K562 (cell line): ENCODE results near the gene GUCY2F. TPM values are rescaled to one million over a fixed set of nuclear protein-coding genes. Genes with fewer than 3 reads are reported as not detected.

Experiments
- ATAC-seq: fragments of 200-7000 bp; cut with Tn5 transposase; 3 replicates; pipeline ENCODE4 v1.9.1; 2020; ENCODE audit warnings: moderate library complexity
- BruUV-seq: library from RNA; stranded (reverse); fragments of 400-500 nt; replicated peaks from 2 replicates; lab custom pipeline; 2021; lab: Mats Ljungman, UMichigan
- CTCF ChIA-PET: fragments of 300-600 bp; formaldehyde crosslinking; extraction: SDS; loops from one replicate; lab custom pipeline; 2021; ENCODE audit warnings: low intra/inter-chr PET ratio; lab: Yijun Ruan, JAX
- POLR2A ChIA-PET: fragments of 300-600, 350-650 bp; sonication (Branson Sonifier 250); formaldehyde crosslinking; extraction: SDS; loops from one replicate; lab custom pipeline; 2021; ENCODE audit warnings: antibody characterized with exemption, inconsistent platforms; lab: Yijun Ruan, JAX
- DNase-seq, 4 experiments: peaks; one replicate each; pipeline versions ENCODE4 v3.0.0 to v3.0.0-alpha.2; 2011 to 2018; ENCODE audit warnings: low spot score in 3 of 4, mixed read lengths in 3 of 4; ENCODE audit errors: extremely low read depth in 1 of 4
- FAIRE-seq: peaks from 2 replicates; lab custom pipeline; 2011; peaks lifted over from hg19 to GRCh38; lab: Jason Lieb, UNC
- H2AFZ ChIP-seq: 2 replicates; pipeline ENCODE4 v1.6.0; 2011; ENCODE audit warnings: low read depth, low read length, control low read depth, inconsistent platforms
- H3K27ac ChIP-seq: fragments of 200-600 bp; 3 replicates; pipeline ENCODE4 v1.8.0; 2011; ENCODE audit warnings: low read depth, mild to moderate bottlenecking, control low read depth, inconsistent platforms, low read length, moderate library complexity, mixed read lengths; ENCODE audit errors: extremely low read depth
- H3K27me3 ChIP-seq, 2 experiments: fragments of 300-600 bp in 1 of 2; 2 replicates in 1 of 2; 3 replicates in 1 of 2; pipeline versions ENCODE4 v1.6.0 to v1.8.0; 2011; ENCODE audit warnings: inconsistent platforms in 2 of 2, low read length in 2 of 2, mild to moderate bottlenecking in 1 of 2, mixed read lengths in 1 of 2, moderate library complexity in 1 of 2; ENCODE audit not compliant: control insufficient read depth in 2 of 2, insufficient read depth in 2 of 2
- H3K36me3 ChIP-seq: fragments of 300-600 bp; 3 replicates; pipeline ENCODE4 v1.8.0; 2011; ENCODE audit warnings: mild to moderate bottlenecking, low read length, inconsistent platforms; ENCODE audit not compliant: control insufficient read depth, insufficient read depth
- H3K4me1 ChIP-seq, 2 experiments: fragments of 200-600 bp in 1 of 2; replicated peaks in 1 of 2; 2 replicates in 1 of 2; 3 replicates in 1 of 2; pipeline versions ENCODE4 v1.5.1 to v1.8.0; 2011; ENCODE audit warnings: inconsistent platforms in 2 of 2, low read length in 2 of 2, mild to moderate bottlenecking in 1 of 2, mixed read lengths in 1 of 2, moderate library complexity in 1 of 2; ENCODE audit not compliant: control insufficient read depth in 2 of 2, insufficient read depth in 2 of 2
- H3K4me2 ChIP-seq: 2 replicates; pipeline ENCODE4 v1.6.1; 2011; ENCODE audit warnings: low read length, control low read depth, inconsistent platforms, mixed read lengths; ENCODE audit not compliant: insufficient read depth
- H3K4me3 ChIP-seq: fragments of 200-600 bp; sonication (generic), shearing (Covaris generic); 2 replicates; pipeline ENCODE4 v1.5.1; 2016; ENCODE audit warnings: control low read depth, inconsistent platforms
- H3K79me2 ChIP-seq: fragments of 200-600 bp; 3 replicates; pipeline ENCODE4 v1.8.0; 2011; ENCODE audit warnings: low read length, inconsistent platforms; ENCODE audit not compliant: control insufficient read depth, insufficient read depth
- H3K9ac ChIP-seq, 2 experiments: 2 replicates each; pipeline versions ENCODE4 v1.6.0 to v1.6.1; 2011; ENCODE audit warnings: low read depth in 2 of 2, low read length in 2 of 2, control low read depth in 1 of 2, inconsistent platforms in 1 of 2, mild to moderate bottlenecking in 1 of 2, mixed read lengths in 1 of 2; ENCODE audit not compliant: insufficient read depth in 1 of 2
- H3K9me1 ChIP-seq: one replicate; pipeline ENCODE4 v1.6.0; 2011; ENCODE audit warnings: inconsistent platforms, mild to moderate bottlenecking, low read length, moderate library complexity; ENCODE audit not compliant: control insufficient read depth, insufficient read depth
- H3K9me3 ChIP-seq: replicated peaks from 2 replicates; pipeline ENCODE4 v1.5.1; 2011; ENCODE audit warnings: low read depth, low read length, inconsistent platforms; ENCODE audit not compliant: control insufficient read depth, insufficient read depth
- H4K20me1 ChIP-seq: replicated peaks from 2 replicates; pipeline ENCODE4 v1.6.1; 2011; ENCODE audit warnings: low read length, inconsistent platforms, mixed read lengths; ENCODE audit not compliant: control insufficient read depth, insufficient read depth
- CHD1 ChIP-seq: fragments of 200-600 bp; sonication (generic); IDR thresholded peaks from one replicate; pipeline ENCODE4 v1.6.1; 2012; ENCODE audit warnings: mild to moderate bottlenecking, moderate library complexity, low read length, inconsistent platforms
- CREM ChIP-seq: IDR thresholded peaks from 2 replicates; pipeline ENCODE4 v1.6.1; 2014; ENCODE audit warnings: antibody characterized with exemption, low read depth
- DIDO1 ChIP-seq: fragments of 450-650 bp; IDR thresholded peaks from 2 replicates; pipeline ENCODE4 v1.6.1; 2016; ENCODE audit warnings: low read depth, missing biosample characterization, missing genetic modification characterization
- ETS2 ChIP-seq: IDR thresholded peaks from 2 replicates; pipeline ENCODE4 v1.6.1; 2016; ENCODE audit warnings: borderline replicate concordance, missing genetic modification characterization, mild to moderate bottlenecking, moderate library complexity, missing compliant biosample characterization; ENCODE audit not compliant: poor library complexity, severe bottlenecking
- U2AF1 ChIP-seq: fragments of 200-400 bp; formaldehyde crosslinking; optimal IDR thresholded peaks from 2 replicates; pipeline ENCODE3; 2017; ENCODE audit warnings: mild to moderate bottlenecking, low read depth, low read length, moderate library complexity
- ZEB2 ChIP-seq: fragments of 450-650 bp; IDR thresholded peaks from 2 replicates; pipeline ENCODE4 v1.6.1; 2016
- ZNF239 ChIP-seq: fragments of 250-450 bp; sonication (Bioruptor Pico); IDR thresholded peaks from 2 replicates; pipeline ENCODE4 v1.4.0; 2020; ENCODE audit warnings: mild to moderate bottlenecking
- WGBS: fragments of 100-300 bp; shearing (Covaris generic); methylation state at CpG from one replicate; pipeline ENCODE4 v1.1.6; 2016; ENCODE audit warnings: low coverage, mixed read lengths; ENCODE audit not compliant: insufficient coverage; ENCODE audit errors: missing lambda C conversion rate; 5-methylcytosine and 5-hydroxymethylcytosine counted together
- in situ Hi-C: fragments of 300-500 bp; cut with MboI; formaldehyde crosslinking; loops from 4 replicates; pipeline ENCODE4 v1.15.0; 2018; ENCODE audit warnings: inconsistent platforms, mixed read lengths
- intact Hi-C: fragments of 100-400 bp; cut with micrococcal nuclease; formaldehyde crosslinking; loops from 2 replicates; pipeline ENCODE4 v1.14.2; 2022
- polyA plus RNA-seq, 8 experiments: library from polyadenylated mRNA; depleted of rRNA in 4 of 8; stranded (reverse) in 5 of 8; unstranded in 3 of 8; fragments of >200 nt; fragmentation: Nextera tagmentation in 2 of 8; fragmentation: Illumina TruSeq in 1 of 8; extraction: Ambion mirVana in 2 of 8; extraction: Trizol in 1 of 8; gene quantifications; 2 replicates each; pipeline versions ENCODE4 v1.2.1 to v1.2.3, GENCODE V29; 2011 to 2014; ENCODE audit warnings: inconsistent platforms in 1 of 8, missing spikeins in 1 of 8
- total RNA-seq, 7 experiments: library from RNA; depleted of rRNA in 6 of 7; stranded (reverse); fragments of >200 nt in 6 of 7; fragmentation: Illumina TruSeq in 2 of 7; extraction: Trizol in 2 of 7; gene quantifications; 2 replicates each; pipeline versions ENCODE4 v1.2.1 to v1.2.3, GENCODE V29; 2011 to 2021; ENCODE audit warnings: low replicate concordance in 1 of 7
- TF ChIP-seq, protein P1 (sequence below): sonication (generic); formaldehyde crosslinking; IDR thresholded peaks from 2 replicates; pipeline ENCODE4 v1.8.1; 2023; ENCODE audit warnings: mild to moderate bottlenecking, missing genetic modification reagents, moderate library complexity
- TF ChIP-seq, protein P2 (sequence below): fragments of 250-450 bp; sonication (Bioruptor Pico); IDR thresholded peaks from 2 replicates; pipeline ENCODE4 v1.8.0; 2021; ENCODE audit warnings: mild to moderate bottlenecking, moderate library complexity
- TF ChIP-seq, protein P3 (sequence below): sonication (generic); formaldehyde crosslinking; IDR thresholded peaks from 2 replicates; pipeline ENCODE4 v1.8.0; 2023; ENCODE audit warnings: missing genetic modification reagents, mild to moderate bottlenecking, borderline replicate concordance
- TF ChIP-seq, protein P4 (sequence below): sonication (generic); formaldehyde crosslinking; IDR thresholded peaks from 2 replicates; pipeline ENCODE4 v1.8.0; 2022; ENCODE audit warnings: missing genetic modification reagents, mild to moderate bottlenecking, borderline replicate concordance

The GUCY2F gene
- total and polyA plus RNA-seq, 9 of the 15 experiments (the other 6 are each of a cell fraction or from before 2014, with no cell fraction given): 0.01 to 0.06 (median 0.05) TPM; not detected in 6

DNA sequence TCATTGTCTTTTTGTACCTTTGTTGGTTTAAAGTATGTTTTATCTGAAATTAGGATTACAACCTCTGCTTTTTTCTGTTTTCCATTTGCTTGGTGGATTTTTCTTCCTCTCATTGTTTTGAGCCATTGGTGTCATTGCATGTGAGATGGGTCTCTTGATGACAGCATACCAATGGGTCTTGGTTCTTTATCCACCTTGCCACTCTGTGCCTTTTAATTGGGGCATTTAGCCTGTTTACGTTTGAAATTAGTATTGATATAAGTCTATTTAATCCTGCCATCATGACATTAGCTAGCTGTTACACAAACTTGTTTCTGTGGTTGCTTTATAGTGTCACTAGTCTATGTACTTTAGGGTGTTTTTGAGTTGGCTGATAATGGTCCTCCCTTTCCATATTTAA, 145.7 kb downstream of the GUCY2F start:
- no peaks in the 10 kb centered on the region for H4K20me1 ChIP-seq
- H3K79me2 ChIP-seq: no peaks in the 10 kb centered on the region
- WGBS: 0% methylated on average over 1 of the region's 1 CpG
- in situ Hi-C loops (no loop called here), intact Hi-C loops (no loop called here)
- H3K27me3 ChIP-seq: no peaks in the 10 kb centered on the region
- H3K4me3 ChIP-seq: no peak overlapping the region
- DNase-seq: no peak
- CTCF ChIA-PET: no interaction called here
- no peaks in the 10 kb centered on the region for H3K9me1 ChIP-seq
- no peak for ATAC-seq
- BruUV-seq: no TSS peak
- H3K36me3 ChIP-seq: no peaks in the 10 kb centered on the region
- H3K27ac ChIP-seq: no peak overlapping the region
- no peaks in the 10 kb centered on the region for H3K9me3 ChIP-seq
- H3K9ac ChIP-seq: no peak overlapping the region
- POLR2A ChIA-PET: no interaction called here
- no peak for FAIRE-seq
- H3K4me1 ChIP-seq: no peaks in the 10 kb centered on the region
- H2AFZ ChIP-seq: no peak overlapping the region
- no peak overlapping the region for H3K4me2 ChIP-seq
- TF ChIP-seq DIDO1 (tag) (no peak), CREM (no peak), ZEB2 (no peak), ETS2 (tag) (no peak), CHD1 (no peak), ZNF239 (CRISPR knock-in tag) (no peak), U2AF1 (no peak)
- TF ChIP-seq, protein P1, sequence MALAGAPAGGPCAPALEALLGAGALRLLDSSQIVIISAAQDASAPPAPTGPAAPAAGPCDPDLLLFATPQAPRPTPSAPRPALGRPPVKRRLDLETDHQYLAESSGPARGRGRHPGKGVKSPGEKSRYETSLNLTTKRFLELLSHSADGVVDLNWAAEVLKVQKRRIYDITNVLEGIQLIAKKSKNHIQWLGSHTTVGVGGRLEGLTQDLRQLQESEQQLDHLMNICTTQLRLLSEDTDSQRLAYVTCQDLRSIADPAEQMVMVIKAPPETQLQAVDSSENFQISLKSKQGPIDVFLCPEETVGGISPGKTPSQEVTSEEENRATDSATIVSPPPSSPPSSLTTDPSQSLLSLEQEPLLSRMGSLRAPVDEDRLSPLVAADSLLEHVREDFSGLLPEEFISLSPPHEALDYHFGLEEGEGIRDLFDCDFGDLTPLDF (CRISPR knock-in tag): no peak
- TF ChIP-seq, protein P2, sequence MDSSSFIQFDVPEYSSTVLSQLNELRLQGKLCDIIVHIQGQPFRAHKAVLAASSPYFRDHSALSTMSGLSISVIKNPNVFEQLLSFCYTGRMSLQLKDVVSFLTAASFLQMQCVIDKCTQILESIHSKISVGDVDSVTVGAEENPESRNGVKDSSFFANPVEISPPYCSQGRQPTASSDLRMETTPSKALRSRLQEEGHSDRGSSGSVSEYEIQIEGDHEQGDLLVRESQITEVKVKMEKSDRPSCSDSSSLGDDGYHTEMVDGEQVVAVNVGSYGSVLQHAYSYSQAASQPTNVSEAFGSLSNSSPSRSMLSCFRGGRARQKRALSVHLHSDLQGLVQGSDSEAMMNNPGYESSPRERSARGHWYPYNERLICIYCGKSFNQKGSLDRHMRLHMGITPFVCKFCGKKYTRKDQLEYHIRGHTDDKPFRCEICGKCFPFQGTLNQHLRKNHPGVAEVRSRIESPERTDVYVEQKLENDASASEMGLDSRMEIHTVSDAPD: no peak
- TF ChIP-seq, protein P3, sequence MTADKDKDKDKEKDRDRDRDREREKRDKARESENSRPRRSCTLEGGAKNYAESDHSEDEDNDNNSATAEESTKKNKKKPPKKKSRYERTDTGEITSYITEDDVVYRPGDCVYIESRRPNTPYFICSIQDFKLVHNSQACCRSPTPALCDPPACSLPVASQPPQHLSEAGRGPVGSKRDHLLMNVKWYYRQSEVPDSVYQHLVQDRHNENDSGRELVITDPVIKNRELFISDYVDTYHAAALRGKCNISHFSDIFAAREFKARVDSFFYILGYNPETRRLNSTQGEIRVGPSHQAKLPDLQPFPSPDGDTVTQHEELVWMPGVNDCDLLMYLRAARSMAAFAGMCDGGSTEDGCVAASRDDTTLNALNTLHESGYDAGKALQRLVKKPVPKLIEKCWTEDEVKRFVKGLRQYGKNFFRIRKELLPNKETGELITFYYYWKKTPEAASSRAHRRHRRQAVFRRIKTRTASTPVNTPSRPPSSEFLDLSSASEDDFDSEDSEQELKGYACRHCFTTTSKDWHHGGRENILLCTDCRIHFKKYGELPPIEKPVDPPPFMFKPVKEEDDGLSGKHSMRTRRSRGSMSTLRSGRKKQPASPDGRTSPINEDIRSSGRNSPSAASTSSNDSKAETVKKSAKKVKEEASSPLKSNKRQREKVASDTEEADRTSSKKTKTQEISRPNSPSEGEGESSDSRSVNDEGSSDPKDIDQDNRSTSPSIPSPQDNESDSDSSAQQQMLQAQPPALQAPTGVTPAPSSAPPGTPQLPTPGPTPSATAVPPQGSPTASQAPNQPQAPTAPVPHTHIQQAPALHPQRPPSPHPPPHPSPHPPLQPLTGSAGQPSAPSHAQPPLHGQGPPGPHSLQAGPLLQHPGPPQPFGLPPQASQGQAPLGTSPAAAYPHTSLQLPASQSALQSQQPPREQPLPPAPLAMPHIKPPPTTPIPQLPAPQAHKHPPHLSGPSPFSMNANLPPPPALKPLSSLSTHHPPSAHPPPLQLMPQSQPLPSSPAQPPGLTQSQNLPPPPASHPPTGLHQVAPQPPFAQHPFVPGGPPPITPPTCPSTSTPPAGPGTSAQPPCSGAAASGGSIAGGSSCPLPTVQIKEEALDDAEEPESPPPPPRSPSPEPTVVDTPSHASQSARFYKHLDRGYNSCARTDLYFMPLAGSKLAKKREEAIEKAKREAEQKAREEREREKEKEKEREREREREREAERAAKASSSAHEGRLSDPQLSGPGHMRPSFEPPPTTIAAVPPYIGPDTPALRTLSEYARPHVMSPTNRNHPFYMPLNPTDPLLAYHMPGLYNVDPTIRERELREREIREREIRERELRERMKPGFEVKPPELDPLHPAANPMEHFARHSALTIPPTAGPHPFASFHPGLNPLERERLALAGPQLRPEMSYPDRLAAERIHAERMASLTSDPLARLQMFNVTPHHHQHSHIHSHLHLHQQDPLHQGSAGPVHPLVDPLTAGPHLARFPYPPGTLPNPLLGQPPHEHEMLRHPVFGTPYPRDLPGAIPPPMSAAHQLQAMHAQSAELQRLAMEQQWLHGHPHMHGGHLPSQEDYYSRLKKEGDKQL (CRISPR knock-in tag): no peak
- TF ChIP-seq, protein P4, sequence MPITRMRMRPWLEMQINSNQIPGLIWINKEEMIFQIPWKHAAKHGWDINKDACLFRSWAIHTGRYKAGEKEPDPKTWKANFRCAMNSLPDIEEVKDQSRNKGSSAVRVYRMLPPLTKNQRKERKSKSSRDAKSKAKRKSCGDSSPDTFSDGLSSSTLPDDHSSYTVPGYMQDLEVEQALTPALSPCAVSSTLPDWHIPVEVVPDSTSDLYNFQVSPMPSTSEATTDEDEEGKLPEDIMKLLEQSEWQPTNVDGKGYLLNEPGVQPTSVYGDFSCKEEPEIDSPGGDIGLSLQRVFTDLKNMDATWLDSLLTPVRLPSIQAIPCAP (CRISPR knock-in tag): no peak
